ENCODE results near the gene MARF1. TPM values are rescaled to one million over a fixed set of nuclear protein-coding genes. Genes with fewer than 3 reads are reported as not detected.

MARF1 gene
- total and polyA plus RNA-seq, 2 of the 8 experiments (the other 6 are each of a cell fraction or from before 2014, with no cell fraction given) = 5.6 to 31.4 TPM

DNA sequence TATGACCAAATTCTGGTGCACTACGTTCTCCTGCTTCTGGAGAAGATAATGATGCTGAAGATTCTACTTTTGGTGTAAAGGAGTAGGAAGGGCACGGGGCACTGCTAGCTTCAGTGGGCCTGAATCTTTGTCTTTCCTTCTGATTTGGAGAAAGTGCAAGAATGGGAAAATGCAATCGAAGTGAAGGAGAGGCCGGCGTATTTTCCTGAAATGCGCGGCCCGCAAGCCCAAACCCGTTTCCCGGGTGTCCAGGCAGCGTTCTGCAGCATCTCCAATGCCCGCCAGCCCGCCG is 6.7 kb upstream of the MARF1 start:
- Histone ChIP-seq H2BK15ac (ENCODE audit: low read length) (no peak overlapping the region), H3K79me2 (ENCODE audit: control insufficient read depth in 1 of 2, insufficient read depth in 2 of 2, low read length in 2 of 2) (peaks cover 0 to 19% of the 10 kb centered on the region in 2 experiments; a peak in 3 of 4 replicates), H3K36me3 (ENCODE audit: control insufficient read depth in 2 of 4, insufficient read depth in 4 of 4, low read length in 3 of 4) (no peaks in the 10 kb centered on the region), H3K79me1 (ENCODE audit: low read depth, low read length) (peaks cover 3% of the 10 kb centered on the region; the same call in 1 of the 2 replicates), H3K18ac (ENCODE audit: extremely low read depth, low read length) (no peak overlapping the region), H3K9me3 (ENCODE audit: insufficient read depth in 2 of 2, low read depth in 1 of 2, low read length in 1 of 2) (no peaks in the 10 kb centered on the region), H3K4me2 (ENCODE audit: insufficient read depth in 1 of 2, low read depth in 2 of 2, low read length in 2 of 2) (peak overlapping the region; percentile 69 to 96), H3K23ac (ENCODE audit: insufficient read length) (no peak overlapping the region), H2AFZ (ENCODE audit: low read length) (peak overlapping the region; percentile 81), H4K20me1 (replicated peaks in 1 of 2; ENCODE audit: control insufficient read depth in 1 of 2, insufficient read depth in 2 of 2, low read length in 2 of 2) (peaks cover 1 to 3% of the 10 kb centered on the region in 2 experiments), H2BK120ac (replicated peaks; ENCODE audit: low read depth, low read length) (no peak overlapping the region), H4K5ac (ENCODE audit: insufficient read length, low read depth, low read length) (no peak overlapping the region), H3K23me2 (ENCODE audit: low read depth, low read length) (peaks cover 6% of the 10 kb centered on the region), H3K56ac (replicated peaks; ENCODE audit: insufficient read length, low read depth, low read length) (no peak overlapping the region), H2BK5ac (ENCODE audit: low read depth, low read length) (no peak overlapping the region), H3K14ac (ENCODE audit: insufficient read length) (no peak overlapping the region), H3K9ac (replicated peaks in 1 of 4; ENCODE audit: extremely low read depth in 1 of 4, low read depth in 3 of 4, low read length in 3 of 4) (peak overlapping the region in 3 of 4 experiments; percentile 4 to 29 (median 15); a peak in 3 of 7 replicates), H3K4me3 (ENCODE audit: extremely low read depth in 1 of 4, insufficient read depth in 2 of 4, low read depth in 3 of 4, low read length in 4 of 4) (peak overlapping the region; percentile 32 to 97 (median 84); a peak in 7 of 8 replicates), H2BK12ac (ENCODE audit: low read depth, low read length) (no peak overlapping the region), H4K91ac (replicated peaks; ENCODE audit: insufficient read length, low read length) (no peak overlapping the region), H4K8ac (ENCODE audit: extremely low read depth, insufficient read depth, low read length) (no peak overlapping the region), H3K27me3 (replicated peaks in 1 of 4; ENCODE audit: control insufficient read depth in 3 of 4, extremely low read depth in 1 of 4, insufficient read depth in 3 of 4, low read length in 3 of 4) (no peaks in the 10 kb centered on the region), H2BK20ac (ENCODE audit: low read length) (no peak overlapping the region), H2AK5ac (ENCODE audit: low read depth, low read length) (no peak overlapping the region), H3K4me1 (replicated peaks in 1 of 4; ENCODE audit: control insufficient read depth in 3 of 4, insufficient read depth in 4 of 4, low read length in 3 of 4) (peaks cover 0 to 3% (median 1%) of the 10 kb centered on the region in 4 experiments; a peak in 2 of 7 replicates), H3K27ac (ENCODE audit: low read depth, low read length) (no peak overlapping the region), H3K4ac (replicated peaks; ENCODE audit: insufficient read length, low read depth, low read length) (no peak overlapping the region)
- FAIRE-seq (no peak), DNase-seq (ENCODE audit: low read depth in 1 of 2, low spot score in 2 of 2) (no peak)
- 5% methylated on average over 14 of the region's 14 CpGs; no CpG with 5 or more reads in 1 of the 2 experiments for WGBS, 2 experiments (ENCODE audit: extremely low coverage in 1 of 2, insufficient coverage in 1 of 2, insufficient read length in 1 of 2, insufficient replicate concordance in 2 of 2, low coverage in 1 of 2, low lambda C conversion rate in 2 of 2, missing lambda C conversion rate in 1 of 2)
- CTCF ChIA-PET (ENCODE audit: partially characterized antibody) = no interaction called here
- POLR2A ChIA-PET (ENCODE audit: partially characterized antibody) = no interaction called here
- peak in 1 of 2 experiments; percentile 42; a peak in 1 of 3 replicates for TF ChIP-seq POLR2A (IDR thresholded peaks at IDR 0.05; ENCODE audit: control extremely low read depth in 1 of 2, low read depth in 2 of 2, low read length in 2 of 2)
- no peak for TF ChIP-seq PHF8 (conservative IDR thresholded peaks at IDR 0.05; ENCODE audit: low read depth, low read length)
- no peak for TF ChIP-seq SAP30 (IDR thresholded peaks at IDR 0.05; ENCODE audit: insufficient read depth, insufficient replicate concordance, low read length)

Measured in H1 (cell line).